Esophagus muscularis mucosa (tissue), 4 donors: ENCODE data around the gene SAMD3. TPM values are rescaled to one million over a fixed set of nuclear protein-coding genes. Genes with fewer than 3 reads are reported as not detected.

ENCODE experiments used
- DNase-seq: peaks from one replicate; pipeline ENCODE4 v3.0.0-alpha.2; 2017; ENCODE audit errors: extremely low spot score
- H3K27ac ChIP-seq, 4 donors: fragments of 200-600 bp; sonication (generic); replicated peaks in 1 of 4; 1 replicate in 3 of 4; 2 replicates in 1 of 4; pipeline ENCODE4 v1.5.1; 2016 to 2019; ENCODE audit warnings: mild to moderate bottlenecking in 1 of 4
- H3K27me3 ChIP-seq, 4 donors: fragments of 200-600 bp; sonication (generic); one replicate each; pipeline versions ENCODE4 v1.5.1 to v1.6.0; 2016 to 2019
- H3K36me3 ChIP-seq, 4 donors: fragments of 200-600 bp; sonication (generic); one replicate each; pipeline ENCODE4 v1.5.1; 2016 to 2019
- H3K4me1 ChIP-seq, 4 donors: fragments of 200-600 bp; sonication (generic); one replicate each; pipeline ENCODE4 v1.5.1; 2016 to 2019
- H3K4me3 ChIP-seq, 4 donors: fragments of 200-600 bp; sonication (generic); 1 replicate in 2 of 4; 2 replicates in 2 of 4; pipeline ENCODE4 v1.5.1; 2016 to 2019; ENCODE audit warnings: mild to moderate bottlenecking in 4 of 4, moderate library complexity in 1 of 4
- H3K9me3 ChIP-seq, 4 donors: fragments of 200-600 bp; sonication (generic); 1 replicate in 3 of 4; 2 replicates in 1 of 4; pipeline ENCODE4 v1.5.1; 2016 to 2019
- EP300 ChIP-seq: sonication (generic); formaldehyde crosslinking; IDR thresholded peaks from one replicate; pipeline ENCODE4 v1.6.1; 2017; ENCODE audit warnings: antibody characterized with exemption
- POLR2A ChIP-seq: fragments of 450-650 bp; IDR thresholded peaks from one replicate; pipeline ENCODE4 v1.6.1; 2017; ENCODE audit warnings: antibody characterized with exemption, moderate library complexity, mild to moderate bottlenecking, low read depth
- POLR2AphosphoS5 ChIP-seq, 2 donors: sonication (generic); formaldehyde crosslinking; IDR thresholded peaks; one replicate each; pipeline ENCODE4 v1.6.1; 2017; ENCODE audit warnings: antibody characterized with exemption in 2 of 2
- WGBS: methylation state at CpG from one replicate; pipeline ENCODE4 v1.1.5; 2018; 5-methylcytosine and 5-hydroxymethylcytosine counted together
- intact Hi-C: fragments of 100-400 bp; cut with DNase I; formaldehyde crosslinking; loops from one replicate; pipeline ENCODE4 v1.15.1; 2023
- total RNA-seq, 4 donors: library from RNA; depleted of rRNA; stranded (reverse); fragments of >200 nt; gene quantifications; one replicate each; pipeline versions ENCODE4 v1.1.0 to v1.2.1, GENCODE V29; 2016
- TF ChIP-seq, protein P1 (sequence below), 3 experiments: fragments of 200-600 bp in 2 of 3; fragments of 450-650 bp in 1 of 3; sonication (generic) in 2 of 3; IDR thresholded peaks; one replicate each; pipeline ENCODE4 v1.5.1; 2017 to 2019; ENCODE audit warnings: antibody characterized with exemption in 3 of 3, mild to moderate bottlenecking in 2 of 3, moderate library complexity in 1 of 3

The SAMD3 gene
- total RNA-seq, 4 donors from 2014 or later, result 0.39 to 2.7 TPM; not detected in 2

DNA sequence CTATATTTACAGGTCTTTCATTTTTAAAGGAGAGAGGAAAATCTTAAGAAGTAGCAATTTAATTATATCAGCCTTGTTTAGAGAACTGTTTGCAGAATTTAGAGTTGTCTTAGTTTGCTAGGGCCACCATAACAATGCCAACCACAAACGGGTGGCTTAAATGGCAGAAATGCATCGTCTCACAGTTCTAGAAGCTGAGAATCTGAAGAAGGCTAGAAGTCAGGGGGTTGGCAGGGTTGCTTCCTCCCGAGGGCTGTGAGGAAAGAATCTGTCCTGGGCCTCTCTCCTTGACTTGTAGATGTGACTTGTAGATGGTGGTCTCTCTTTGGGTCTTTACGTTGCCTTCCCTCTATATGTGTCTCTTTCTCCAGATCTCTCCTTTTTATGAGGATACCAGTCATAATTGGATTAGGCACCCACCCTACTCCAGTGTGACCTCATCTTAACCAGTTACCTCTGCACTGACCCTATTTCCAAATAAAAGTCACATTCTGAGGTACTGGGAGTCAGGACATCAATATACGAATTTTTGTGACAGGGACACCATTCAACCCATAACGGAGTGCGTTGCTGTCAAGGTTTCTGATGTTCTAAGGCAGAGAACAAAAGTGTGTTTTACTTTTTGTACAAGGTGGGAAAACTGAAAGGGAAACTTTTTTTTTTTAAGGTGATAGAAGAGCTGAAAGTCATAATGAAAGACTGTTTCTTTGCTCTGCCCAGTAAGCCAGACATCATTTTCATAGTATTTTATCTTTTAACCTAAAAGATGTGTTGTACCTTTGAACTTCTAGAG is 84.4 kb downstream of the SAMD3 start:
- 78% methylated on average over 7 of the region's 7 CpGs for WGBS
- Histone ChIP-seq H3K27ac (no peak overlapping the region), H3K4me1 (no peaks in the 10 kb centered on the region), H3K9me3 (no peaks in the 10 kb centered on the region), H3K4me3 (no peak overlapping the region), H3K27me3 (no peaks in the 10 kb centered on the region), H3K36me3 (peaks cover 0 to 14% (median 0%) of the 10 kb centered on the region in 4 donors)
- TF ChIP-seq POLR2A (no peak), EP300 (no peak), POLR2AphosphoS5 (IDR thresholded peaks at IDR 0.05) (no peak)
- TF ChIP-seq, protein P1, sequence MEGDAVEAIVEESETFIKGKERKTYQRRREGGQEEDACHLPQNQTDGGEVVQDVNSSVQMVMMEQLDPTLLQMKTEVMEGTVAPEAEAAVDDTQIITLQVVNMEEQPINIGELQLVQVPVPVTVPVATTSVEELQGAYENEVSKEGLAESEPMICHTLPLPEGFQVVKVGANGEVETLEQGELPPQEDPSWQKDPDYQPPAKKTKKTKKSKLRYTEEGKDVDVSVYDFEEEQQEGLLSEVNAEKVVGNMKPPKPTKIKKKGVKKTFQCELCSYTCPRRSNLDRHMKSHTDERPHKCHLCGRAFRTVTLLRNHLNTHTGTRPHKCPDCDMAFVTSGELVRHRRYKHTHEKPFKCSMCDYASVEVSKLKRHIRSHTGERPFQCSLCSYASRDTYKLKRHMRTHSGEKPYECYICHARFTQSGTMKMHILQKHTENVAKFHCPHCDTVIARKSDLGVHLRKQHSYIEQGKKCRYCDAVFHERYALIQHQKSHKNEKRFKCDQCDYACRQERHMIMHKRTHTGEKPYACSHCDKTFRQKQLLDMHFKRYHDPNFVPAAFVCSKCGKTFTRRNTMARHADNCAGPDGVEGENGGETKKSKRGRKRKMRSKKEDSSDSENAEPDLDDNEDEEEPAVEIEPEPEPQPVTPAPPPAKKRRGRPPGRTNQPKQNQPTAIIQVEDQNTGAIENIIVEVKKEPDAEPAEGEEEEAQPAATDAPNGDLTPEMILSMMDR (IDR thresholded peaks at IDR 0.05), result no peak
- intact Hi-C loops, result no loop called here
- DNase-seq, result no peak

DNA sequence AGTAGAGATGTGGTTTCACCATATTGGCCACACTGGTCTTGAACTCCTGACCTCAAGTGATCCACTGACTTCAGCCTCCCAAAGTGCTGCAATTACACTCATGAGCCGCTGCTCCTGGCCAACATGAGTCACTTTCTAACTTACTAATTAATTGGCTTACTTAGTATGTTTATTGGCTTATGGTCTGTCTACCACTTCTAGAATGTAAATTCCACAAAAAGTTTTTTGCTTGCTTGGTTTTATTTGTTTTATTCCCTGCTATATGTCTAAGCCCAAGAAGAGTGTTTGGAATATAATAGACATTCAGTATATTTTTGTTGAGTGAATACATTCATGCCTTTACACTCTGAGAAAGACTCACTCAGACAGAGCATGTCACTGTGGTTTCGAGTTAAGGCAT is 86.0 kb downstream of the SAMD3 start:
- Histone ChIP-seq H3K27me3 (no peaks in the 10 kb centered on the region), H3K9me3 (no peaks in the 10 kb centered on the region), H3K4me1 (no peaks in the 10 kb centered on the region), H3K36me3 (peaks cover 0 to 14% (median 0%) of the 10 kb centered on the region in 4 donors), H3K4me3 (no peak overlapping the region), H3K27ac (no peak overlapping the region)
- DNase-seq, result no peak
- intact Hi-C loops, result no loop called here
- WGBS, result 76% methylated on average over 2 of the region's 2 CpGs
- no peak for TF ChIP-seq POLR2A
- no peak for TF ChIP-seq POLR2AphosphoS5 (IDR thresholded peaks at IDR 0.05)
- no peak for TF ChIP-seq EP300
- TF ChIP-seq, protein P1 (IDR thresholded peaks at IDR 0.05), result no peak

DNA sequence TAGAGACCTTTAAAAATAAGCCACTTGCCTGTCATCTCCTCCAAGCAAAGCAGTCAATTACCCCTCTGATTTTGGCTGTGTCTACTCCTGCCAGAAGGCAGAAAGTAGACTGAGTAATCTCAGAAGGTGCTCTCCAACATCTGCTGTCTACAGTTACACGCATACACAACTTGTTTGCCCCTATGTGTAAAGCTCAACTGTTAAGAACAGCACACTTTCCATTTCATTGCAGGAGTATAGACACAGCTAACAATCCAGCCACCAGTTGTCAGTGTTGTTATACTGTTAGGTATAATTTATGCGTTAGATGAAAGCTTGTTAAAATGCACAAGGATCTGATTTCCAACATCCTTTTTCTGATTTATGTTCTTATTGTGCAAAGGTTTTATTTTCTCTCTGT is 88.2 kb downstream of the SAMD3 start:
- TF ChIP-seq POLR2AphosphoS5 (IDR thresholded peaks at IDR 0.05) (no peak), POLR2A (no peak), EP300 (no peak)
- TF ChIP-seq, protein P1 (IDR thresholded peaks at IDR 0.05), result no peak
- intact Hi-C loops, result no loop called here
- H3K4me1 ChIP-seq, result no peaks in the 10 kb centered on the region
- no peak overlapping the region for H3K27ac ChIP-seq
- no peaks in the 10 kb centered on the region for H3K9me3 ChIP-seq
- 59% methylated on average over 2 of the region's 2 CpGs for WGBS
- no peak overlapping the region for H3K4me3 ChIP-seq
- no peaks in the 10 kb centered on the region for H3K27me3 ChIP-seq
- DNase-seq, result no peak
- peaks cover 0 to 14% (median 0%) of the 10 kb centered on the region in 4 donors for H3K36me3 ChIP-seq

DNA sequence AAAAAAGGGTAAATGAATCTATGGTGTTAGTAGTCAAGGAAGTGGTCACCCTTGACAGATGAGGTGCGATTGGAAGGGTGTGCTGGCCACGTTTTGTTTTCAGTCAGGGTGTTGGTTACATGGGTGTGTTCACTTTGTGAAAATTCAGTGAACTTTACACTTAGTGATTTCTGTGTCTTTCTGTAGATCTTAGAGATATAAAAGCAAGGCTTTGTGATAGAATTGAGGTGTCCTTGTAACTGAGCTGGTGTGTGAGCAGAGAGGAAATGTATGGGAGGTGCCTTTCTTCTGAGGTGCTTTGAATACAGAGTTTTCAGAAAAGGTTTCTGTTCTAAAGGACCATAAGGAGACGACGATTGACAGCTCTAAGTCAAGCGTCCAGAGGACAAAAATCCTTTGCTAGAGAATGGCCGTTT is 90.5 kb downstream of the SAMD3 start:
- H3K36me3 ChIP-seq, result peaks cover 0 to 14% (median 0%) of the 10 kb centered on the region in 4 donors
- intact Hi-C loops, result no loop called here
- H3K27me3 ChIP-seq, result no peaks in the 10 kb centered on the region
- no peak for DNase-seq
- H3K4me1 ChIP-seq, result no peaks in the 10 kb centered on the region
- no peak overlapping the region for H3K27ac ChIP-seq
- TF ChIP-seq, protein P1 (IDR thresholded peaks at IDR 0.05), result no peak
- no peak for TF ChIP-seq EP300
- no peak overlapping the region for H3K4me3 ChIP-seq
- 65% methylated on average over 6 of the region's 6 CpGs for WGBS
- no peaks in the 10 kb centered on the region for H3K9me3 ChIP-seq
